ENCODE results near the gene ATP10D.

GRCh38 chr4:47577779-47578553, 92.9 kb downstream of the ATP10D start:
- TF ChIP-seq CTCF (IDR thresholded peaks at IDR 0.05): no peak
- no peak for TF ChIP-seq POLR2A (IDR thresholded peaks at IDR 0.05)
